GM18508 (cell line): ENCODE data around the gene B4GALT2.

Experiments
- ATAC-seq: cut with Tn5 transposase; IDR thresholded peaks from one replicate; pipeline ENCODE4 v1.9.1; 2021; ENCODE audit warnings: moderate number of reproducible peaks; ENCODE audit not compliant: insufficient read depth, unreplicated experiment

B4GALT2 gene

GRCh38 chr1:43945674-43946235 lies 33.3 kb upstream of the B4GALT2 start:
- no peak for ATAC-seq

- peak; percentile 68 for ATAC-seq
Observed at GRCh38 chr1:43946236-43947060, 32.6 kb upstream of the B4GALT2 start, which contains the start of gene IPO13. IPO13 (plus strand) TSS chr1:43946950; CDS start chr1:43947601, 651 bp downstream.

- ATAC-seq: no peak
Observed at GRCh38 chr1:43947061-43947873, 31.7 kb upstream of the B4GALT2 start.

- no peak for ATAC-seq
Observed at GRCh38 chr1:43947874-43948437, 31.1 kb upstream of the B4GALT2 start.

- no peak for ATAC-seq
Observed at GRCh38 chr1:43949678-43950077, 29.3 kb upstream of the B4GALT2 start.

GRCh38 chr1:43951021-43951985 lies 27.7 kb upstream of the B4GALT2 start:
- ATAC-seq: no peak

GRCh38 chr1:43952731-43953346 lies 26.2 kb upstream of the B4GALT2 start:
- ATAC-seq: no peak

GRCh38 chr1:43953361-43953760 lies 25.6 kb upstream of the B4GALT2 start:
- no peak for ATAC-seq

- ATAC-seq: no peak
Observed at GRCh38 chr1:43954036-43954435, 25.0 kb upstream of the B4GALT2 start.

- no peak for ATAC-seq
Observed at GRCh38 chr1:43956234-43956633, 22.8 kb upstream of the B4GALT2 start.

- no peak for ATAC-seq
Observed at GRCh38 chr1:43957407-43958040, 21.5 kb upstream of the B4GALT2 start.

GRCh38 chr1:43958351-43959255 lies 20.4 kb upstream of the B4GALT2 start:
- no peak for ATAC-seq

- no peak for ATAC-seq
Observed at GRCh38 chr1:43960798-43961197, 18.2 kb upstream of the B4GALT2 start.

GRCh38 chr1:43961692-43962091 lies 17.3 kb upstream of the B4GALT2 start:
- ATAC-seq: no peak

GRCh38 chr1:43962324-43962723 lies 16.7 kb upstream of the B4GALT2 start:
- no peak for ATAC-seq

GRCh38 chr1:43963006-43963405 lies 16.0 kb upstream of the B4GALT2 start:
- ATAC-seq: no peak

- ATAC-seq: no peak
Observed at GRCh38 chr1:43963890-43964289, 15.1 kb upstream of the B4GALT2 start.

- no peak for ATAC-seq
Observed at GRCh38 chr1:43965316-43965715, 13.7 kb upstream of the B4GALT2 start.
